Measurements from ENCODE around the gene PCBD1.

- TF ChIP-seq USF1 (IDR thresholded peaks at IDR 0.05) (no peak), ZBTB7A (IDR thresholded peaks at IDR 0.05; ENCODE audit: low read depth) (no peak), MAX (IDR thresholded peaks at IDR 0.05) (no peak), RAD21 (IDR thresholded peaks at IDR 0.05; ENCODE audit: low read depth) (no peak), TCF12 (IDR thresholded peaks at IDR 0.05; ENCODE audit: low read depth) (no peak), YY1 (IDR thresholded peaks at IDR 0.05; ENCODE audit: low read depth) (no peak)
Measured at GRCh38 chr10:70932392-70933196, 44.2 kb upstream of the PCBD1 start.
